Activated T-cell treated with anti-CD3 and anti-CD28 coated beads for 4 hours (primary cell): ENCODE data around the gene PRRX2.

ENCODE experiments used
- DNase-seq: peaks from one replicate; pipeline ENCODE4 v3.0.0-alpha.2; 2020

The PRRX2 gene

GRCh38 chr9:129682381-129682780 is 16.9 kb downstream of the PRRX2 start:
- no peak for DNase-seq

- no peak for DNase-seq
These were observed 19.9 kb downstream of the PRRX2 start for GRCh38 chr9:129685220-129685932.

- DNase-seq, result no peak
These were observed 20.4 kb downstream of the PRRX2 start for GRCh38 chr9:129685933-129686259.

- DNase-seq, result no peak
These were observed 21.3 kb downstream of the PRRX2 start for GRCh38 chr9:129686736-129687135.

- no peak for DNase-seq
These were observed 21.9 kb downstream of the PRRX2 start for GRCh38 chr9:129687391-129687790.

GRCh38 chr9:129688285-129689043 is 23.0 kb downstream of the PRRX2 start:
- no peak for DNase-seq

- no peak for DNase-seq
These were observed 27.1 kb downstream of the PRRX2 start for GRCh38 chr9:129692534-129692933.

GRCh38 chr9:129693741-129694140 is 28.3 kb downstream of the PRRX2 start:
- DNase-seq, result no peak

GRCh38 chr9:129694243-129694646 is 28.8 kb downstream of the PRRX2 start:
- DNase-seq, result no peak

GRCh38 chr9:129695870-129696269 is 30.4 kb downstream of the PRRX2 start:
- no peak for DNase-seq

GRCh38 chr9:129696944-129697655 is 31.7 kb downstream of the PRRX2 start:
- DNase-seq, result no peak

- DNase-seq, result peak; percentile 46
These were observed 32.3 kb downstream of the PRRX2 start for GRCh38 chr9:129697656-129698253.

- no peak for DNase-seq
These were observed 32.9 kb downstream of the PRRX2 start for GRCh38 chr9:129698254-129698757.

GRCh38 chr9:129701054-129701453 is 35.6 kb downstream of the PRRX2 start:
- no peak for DNase-seq

- no peak for DNase-seq
These were observed 36.1 kb downstream of the PRRX2 start for GRCh38 chr9:129701549-129701948.

- DNase-seq, result no peak
These were observed 37.4 kb downstream of the PRRX2 start for GRCh38 chr9:129702589-129703520.

GRCh38 chr9:129703667-129704355 is 38.4 kb downstream of the PRRX2 start:
- DNase-seq, result no peak

GRCh38 chr9:129704807-129705206 is 39.4 kb downstream of the PRRX2 start:
- DNase-seq, result no peak

- no peak for DNase-seq
These were observed 43.3 kb downstream of the PRRX2 start for GRCh38 chr9:129708793-129709192.

GRCh38 chr9:129709438-129710168 is 44.2 kb downstream of the PRRX2 start:
- DNase-seq, result no peak

- DNase-seq, result no peak
These were observed 44.7 kb downstream of the PRRX2 start for GRCh38 chr9:129710169-129710453.
